Prostate gland (tissue), 2 donors: ENCODE measurements around the gene SIRPB2. TPM values are rescaled to one million over a fixed set of nuclear protein-coding genes. Genes with fewer than 3 reads are reported as not detected.

ENCODE experiments used
- DNase-seq: peaks from one replicate; pipeline ENCODE4 v3.0.0-alpha.2; 2019; ENCODE audit warnings: low spot score
- H3K27ac ChIP-seq, 2 donors: fragments of 200-600 bp; sonication (generic); 2 replicates each; pipeline ENCODE4 v1.5.1; 2017 to 2019
- H3K27me3 ChIP-seq: fragments of 200-600 bp; sonication (generic); replicated peaks from 2 replicates; pipeline ENCODE4 v1.5.1; 2019; ENCODE audit not compliant: insufficient read depth
- H3K36me3 ChIP-seq, 2 donors: fragments of 200-600 bp; sonication (generic); 1 replicate in 1 of 2; 2 replicates in 1 of 2; pipeline versions ENCODE4 v1.5.1 to v1.8.1; 2017 to 2019
- H3K4me1 ChIP-seq: fragments of 200-600 bp; sonication (generic); replicated peaks from 2 replicates; pipeline ENCODE4 v1.5.1; 2019
- H3K4me3 ChIP-seq, 2 donors: fragments of 200-600 bp; sonication (generic); 2 replicates each; pipeline ENCODE4 v1.5.1; 2017 to 2019
- H3K9me3 ChIP-seq: fragments of 200-600 bp; sonication (generic); 2 replicates; pipeline ENCODE4 v1.5.1; 2017
- CTCF ChIP-seq, 4 experiments: fragments of 200-600 bp in 2 of 4; fragments of 450-650 bp in 2 of 4; sonication (generic) in 2 of 4; IDR thresholded peaks; 1 replicate in 3 of 4; 2 replicates in 1 of 4; pipeline ENCODE4 v1.5.1; 2016 to 2019; ENCODE audit warnings: antibody characterized with exemption in 4 of 4, mild to moderate bottlenecking in 2 of 4, moderate library complexity in 2 of 4
- POLR2A ChIP-seq: fragments of 450-650 bp; IDR thresholded peaks from one replicate; pipeline ENCODE4 v1.6.1; 2016; ENCODE audit warnings: antibody characterized with exemption, mild to moderate bottlenecking
- POLR2AphosphoS5 ChIP-seq: sonication (generic); formaldehyde crosslinking; IDR thresholded peaks from one replicate; pipeline ENCODE4 v1.6.1; 2017; ENCODE audit warnings: antibody characterized with exemption
- WGBS: methylation state at CpG from one replicate; pipeline ENCODE4 v1.1.5; 2018; 5-methylcytosine and 5-hydroxymethylcytosine counted together
- intact Hi-C: fragments of 100-400 bp; cut with DNase I; formaldehyde crosslinking; loops from one replicate; pipeline ENCODE4 v1.14.2; 2022
- total RNA-seq, 2 donors: library from RNA; depleted of rRNA; stranded (reverse); fragments of >200 nt; gene quantifications; one replicate each; pipeline ENCODE4 v1.1.0, GENCODE V29; 2016

SIRPB2 gene
- total RNA-seq, 2 donors from 2014 or later = 0.36 to 3.2 TPM

GRCh38 chr20:1474325-1474724, 16.9 kb downstream of the SIRPB2 start:
- no peak overlapping the region for H3K4me3 ChIP-seq
- H3K27ac ChIP-seq = no peak overlapping the region
- no peaks in the 10 kb centered on the region for H3K36me3 ChIP-seq
- DNase-seq = no peak
- intact Hi-C loops = no loop called here
- no peaks in the 10 kb centered on the region for H3K27me3 ChIP-seq
- 98% methylated on average over 8 of the region's 8 CpGs for whole genome bisulfite sequencing
- H3K4me1 ChIP-seq = peaks cover 7% of the 10 kb centered on the region
- TF ChIP-seq POLR2AphosphoS5 (no peak), POLR2A (no peak), CTCF (IDR thresholded peaks at IDR 0.05) (no peak)
- no peaks in the 10 kb centered on the region for H3K9me3 ChIP-seq

DNA sequence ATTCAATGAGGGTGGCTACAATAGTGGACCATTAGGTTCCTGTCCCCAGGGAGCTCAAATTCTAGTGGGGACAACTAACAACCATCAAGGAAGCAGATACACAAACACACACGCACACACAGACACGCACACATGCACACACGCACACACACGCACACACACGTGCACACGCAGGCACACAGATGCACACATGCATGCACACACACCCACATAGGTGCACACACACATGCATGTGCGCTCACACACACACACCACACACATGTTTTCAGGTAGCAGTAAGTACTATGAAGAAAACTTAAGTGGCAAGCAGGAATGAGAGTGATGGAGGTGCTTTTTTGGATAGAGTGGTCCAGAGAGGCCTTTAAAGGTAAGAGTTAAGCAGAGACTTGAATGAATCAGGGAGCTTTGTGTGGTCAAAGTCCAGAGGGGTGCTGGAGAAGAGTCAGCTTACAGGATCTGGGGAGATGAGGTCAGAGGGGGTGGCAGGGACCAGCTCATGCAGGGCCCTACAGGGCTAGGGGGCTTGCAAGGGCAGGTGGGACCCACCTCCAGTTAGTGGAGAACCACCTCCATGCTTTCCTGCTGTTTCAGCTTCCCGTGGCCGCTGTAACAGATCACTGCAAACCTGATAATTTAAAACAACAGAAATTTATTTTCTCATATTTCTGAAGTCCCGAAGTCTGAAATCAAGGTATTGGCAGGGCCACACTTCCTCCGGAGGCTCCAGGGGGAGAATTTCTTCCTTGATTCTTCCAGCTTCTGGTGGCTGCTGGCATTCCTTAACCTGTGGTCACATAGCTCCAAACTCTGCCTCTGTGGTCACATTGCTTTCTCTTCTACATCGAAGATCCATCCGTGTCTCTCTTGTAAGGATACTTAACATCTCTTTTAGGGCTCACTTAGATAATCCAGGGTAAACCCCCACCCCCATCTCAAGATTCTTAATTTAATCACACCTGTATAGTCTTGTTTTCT, 17.7 kb downstream of the SIRPB2 start:
- TF ChIP-seq CTCF (IDR thresholded peaks at IDR 0.05) (no peak), POLR2A (no peak), POLR2AphosphoS5 (no peak)
- intact Hi-C loops = no loop called here
- Histone ChIP-seq H3K4me1 (peaks cover 11% of the 10 kb centered on the region), H3K4me3 (no peak overlapping the region), H3K27me3 (no peaks in the 10 kb centered on the region), H3K9me3 (no peaks in the 10 kb centered on the region), H3K27ac (no peak overlapping the region), H3K36me3 (no peaks in the 10 kb centered on the region)
- 90% methylated on average over 13 of the region's 13 CpGs for WGBS
- DNase-seq = no peak

GRCh38 chr20:1472556-1473245, 18.5 kb downstream of the SIRPB2 start:
- Histone ChIP-seq H3K27me3 (no peaks in the 10 kb centered on the region), H3K4me1 (peaks cover 11% of the 10 kb centered on the region), H3K9me3 (no peaks in the 10 kb centered on the region), H3K27ac (no peak overlapping the region), H3K36me3 (no peaks in the 10 kb centered on the region), H3K4me3 (no peak overlapping the region)
- TF ChIP-seq POLR2A = no peak
- TF ChIP-seq POLR2AphosphoS5 = peak; percentile 12
- DNase-seq = no peak
- 58% methylated on average over 9 of the region's 9 CpGs for WGBS
- intact Hi-C loops = no loop called here

- H3K27me3 ChIP-seq = no peaks in the 10 kb centered on the region
- 96% methylated on average over 2 of the region's 2 CpGs for WGBS
- no peak overlapping the region for H3K27ac ChIP-seq
- peaks cover 11% of the 10 kb centered on the region for H3K4me1 ChIP-seq
- H3K9me3 ChIP-seq = no peaks in the 10 kb centered on the region
- TF ChIP-seq POLR2AphosphoS5 (no peak), CTCF (IDR thresholded peaks at IDR 0.05) (no peak), POLR2A (no peak)
- no peaks in the 10 kb centered on the region for H3K36me3 ChIP-seq
- DNase-seq = no peak
- H3K4me3 ChIP-seq = no peak overlapping the region
- intact Hi-C loops = no loop called here
Observed at GRCh38 chr20:1471242-1471641, 20.0 kb downstream of the SIRPB2 start.

- H3K4me1 ChIP-seq = peaks cover 18% of the 10 kb centered on the region
Observed at GRCh38 chr20:1469925-1470571, 21.2 kb downstream of the SIRPB2 start.

More at GRCh38 chr20:1469925-1470571, 21.2 kb downstream of the SIRPB2 start:
- intact Hi-C loops = loop anchor here (5.0 kb wide), 2 partner anchors 78 to 353 kb away; partner anchors contain the start of genes FKBP1A and PSMF1
- DNase-seq = peak; percentile 88
- Histone ChIP-seq H3K27ac (peak overlapping the region in 1 of 2 donors; percentile 48), H3K4me3 (no peak overlapping the region), H3K36me3 (no peaks in the 10 kb centered on the region), H3K9me3 (no peaks in the 10 kb centered on the region), H3K27me3 (no peaks in the 10 kb centered on the region)
- peak; percentile 50 to 89 (median 82) for TF ChIP-seq CTCF (IDR thresholded peaks at IDR 0.05)
- TF ChIP-seq POLR2A = no peak
- peak; percentile 97 for TF ChIP-seq POLR2AphosphoS5
- WGBS = 28% methylated on average over 11 of the region's 11 CpGs
